HepG2 (cell line): ENCODE results near the gene RAB33B. TPM values are rescaled to one million over a fixed set of nuclear protein-coding genes. Genes with fewer than 3 reads are reported as not detected.

Experiments
- ATF7-NPFF ChIP-seq: sonication (generic); formaldehyde crosslinking; IDR thresholded peaks from 2 replicates; pipeline ENCODE4 v1.8.1; 2023; ENCODE audit warnings: mild to moderate bottlenecking, low read depth, missing genetic modification reagents, moderate library complexity
- GATAD2A ChIP-seq: IDR thresholded peaks from 2 replicates; pipeline ENCODE4 v1.6.1; 2016
- IRX3 ChIP-seq: sonication (generic); formaldehyde crosslinking; IDR thresholded peaks from 2 replicates; pipeline ENCODE4 v1.8.1; 2023; ENCODE audit warnings: mild to moderate bottlenecking, low read depth, missing genetic modification reagents, borderline replicate concordance
- ZNF34 ChIP-seq: sonication (generic); formaldehyde crosslinking; IDR thresholded peaks from 2 replicates; pipeline ENCODE4 v1.4.0; 2020; ENCODE audit warnings: mild to moderate bottlenecking, missing genetic modification reagents, borderline replicate concordance
- polyA plus RNA-seq, 8 experiments: library from polyadenylated mRNA; depleted of rRNA in 3 of 8; stranded (reverse) in 7 of 8; unstranded in 1 of 8; fragments of >200 nt; fragmentation: Illumina TruSeq in 4 of 8; extraction: Trizol in 4 of 8; gene quantifications; 2 replicates each; pipeline versions ENCODE4 v1.2.1 to v1.2.3, GENCODE V29; 2011 to 2016; ENCODE audit warnings: low read depth in 4 of 8, missing spikeins in 1 of 8, mixed read lengths in 1 of 8; ENCODE audit not compliant: insufficient read depth in 1 of 8
- total RNA-seq, 5 experiments: library from RNA; depleted of rRNA; stranded (reverse); fragments of >200 nt; fragmentation: Illumina TruSeq; extraction: Trizol; gene quantifications; 2 replicates each; pipeline ENCODE4 v1.2.3, GENCODE V29; 2016; ENCODE audit warnings: low read depth in 1 of 5
- TF ChIP-seq, protein P1 (sequence below): sonication (generic); formaldehyde crosslinking; IDR thresholded peaks from 2 replicates; pipeline ENCODE4 v1.5.0; 2020; ENCODE audit warnings: mild to moderate bottlenecking, missing genetic modification reagents, borderline replicate concordance
- TF ChIP-seq, protein P2 (sequence below): sonication (generic); formaldehyde crosslinking; IDR thresholded peaks from 2 replicates; pipeline ENCODE4 v1.5.0; 2020; ENCODE audit warnings: missing genetic modification reagents
- TF ChIP-seq, protein P3 (sequence below): sonication (generic); formaldehyde crosslinking; IDR thresholded peaks from 2 replicates; pipeline ENCODE4 v1.4.0; 2020; ENCODE audit warnings: missing genetic modification reagents, borderline replicate concordance
- TF ChIP-seq, protein P4 (sequence below): sonication (generic); formaldehyde crosslinking; conservative IDR thresholded peaks from 2 replicates; pipeline ENCODE4 v1.4.0; 2020; ENCODE audit warnings: mild to moderate bottlenecking, missing genetic modification reagents, moderate library complexity
- TF ChIP-seq, protein P5 (sequence below), 2 experiments: fragments of 450-650 bp in 1 of 2; sonication (generic) in 1 of 2; formaldehyde crosslinking; IDR thresholded peaks; 2 replicates each; pipeline versions ENCODE4 v1.5.0 to v1.8.0; 2020 to 2022; ENCODE audit warnings: mild to moderate bottlenecking in 1 of 2, missing genetic modification reagents in 1 of 2
- TF ChIP-seq, protein P6 (sequence below): sonication (generic); formaldehyde crosslinking; IDR thresholded peaks from 2 replicates; pipeline ENCODE4 v1.8.0; 2022; ENCODE audit warnings: mild to moderate bottlenecking, missing genetic modification reagents, moderate library complexity

Gene RAB33B
- total and polyA plus RNA-seq, 2 of the 13 experiments (the other 11 are each of a cell fraction or from before 2014, with no cell fraction given), result 7.6 to 8.1 TPM

DNA sequence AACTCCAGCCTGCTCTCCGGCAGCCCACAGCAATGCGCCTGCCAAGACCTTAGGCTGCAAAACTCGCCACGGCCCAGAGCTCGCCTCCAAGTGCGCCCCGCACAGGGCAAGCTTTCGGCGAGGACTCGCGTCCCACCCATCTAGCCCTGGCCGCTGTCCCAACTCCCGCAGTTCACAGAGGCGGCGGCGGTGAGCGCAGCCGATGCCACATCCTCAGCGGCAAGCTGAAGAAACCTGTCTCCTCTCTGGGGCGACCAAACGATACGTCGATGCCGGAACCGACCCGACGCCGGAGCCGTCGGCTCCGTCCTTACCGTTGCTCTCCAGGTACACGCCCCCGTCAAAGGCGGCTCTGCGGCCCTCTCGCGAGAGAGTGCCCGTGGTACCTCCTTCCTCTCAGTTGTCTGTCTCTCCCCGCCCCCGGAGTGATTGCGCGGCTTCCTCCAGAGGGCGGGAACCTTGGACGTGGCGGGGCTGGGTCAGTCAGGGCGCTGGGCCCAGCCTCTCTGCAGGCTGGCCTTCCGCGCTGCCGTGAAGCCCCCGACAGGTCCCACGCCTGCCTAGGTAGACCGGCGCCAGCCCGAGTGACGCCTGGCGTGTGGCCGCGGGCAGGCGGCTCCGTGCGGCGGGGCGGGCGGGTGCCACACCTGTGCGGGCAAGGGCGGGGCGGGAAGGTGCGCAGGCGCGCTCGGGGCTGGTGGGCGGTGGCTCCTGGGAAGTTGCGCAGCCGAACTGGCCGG is 380 bp upstream of the RAB33B start (continued):
- TF ChIP-seq, protein P1, sequence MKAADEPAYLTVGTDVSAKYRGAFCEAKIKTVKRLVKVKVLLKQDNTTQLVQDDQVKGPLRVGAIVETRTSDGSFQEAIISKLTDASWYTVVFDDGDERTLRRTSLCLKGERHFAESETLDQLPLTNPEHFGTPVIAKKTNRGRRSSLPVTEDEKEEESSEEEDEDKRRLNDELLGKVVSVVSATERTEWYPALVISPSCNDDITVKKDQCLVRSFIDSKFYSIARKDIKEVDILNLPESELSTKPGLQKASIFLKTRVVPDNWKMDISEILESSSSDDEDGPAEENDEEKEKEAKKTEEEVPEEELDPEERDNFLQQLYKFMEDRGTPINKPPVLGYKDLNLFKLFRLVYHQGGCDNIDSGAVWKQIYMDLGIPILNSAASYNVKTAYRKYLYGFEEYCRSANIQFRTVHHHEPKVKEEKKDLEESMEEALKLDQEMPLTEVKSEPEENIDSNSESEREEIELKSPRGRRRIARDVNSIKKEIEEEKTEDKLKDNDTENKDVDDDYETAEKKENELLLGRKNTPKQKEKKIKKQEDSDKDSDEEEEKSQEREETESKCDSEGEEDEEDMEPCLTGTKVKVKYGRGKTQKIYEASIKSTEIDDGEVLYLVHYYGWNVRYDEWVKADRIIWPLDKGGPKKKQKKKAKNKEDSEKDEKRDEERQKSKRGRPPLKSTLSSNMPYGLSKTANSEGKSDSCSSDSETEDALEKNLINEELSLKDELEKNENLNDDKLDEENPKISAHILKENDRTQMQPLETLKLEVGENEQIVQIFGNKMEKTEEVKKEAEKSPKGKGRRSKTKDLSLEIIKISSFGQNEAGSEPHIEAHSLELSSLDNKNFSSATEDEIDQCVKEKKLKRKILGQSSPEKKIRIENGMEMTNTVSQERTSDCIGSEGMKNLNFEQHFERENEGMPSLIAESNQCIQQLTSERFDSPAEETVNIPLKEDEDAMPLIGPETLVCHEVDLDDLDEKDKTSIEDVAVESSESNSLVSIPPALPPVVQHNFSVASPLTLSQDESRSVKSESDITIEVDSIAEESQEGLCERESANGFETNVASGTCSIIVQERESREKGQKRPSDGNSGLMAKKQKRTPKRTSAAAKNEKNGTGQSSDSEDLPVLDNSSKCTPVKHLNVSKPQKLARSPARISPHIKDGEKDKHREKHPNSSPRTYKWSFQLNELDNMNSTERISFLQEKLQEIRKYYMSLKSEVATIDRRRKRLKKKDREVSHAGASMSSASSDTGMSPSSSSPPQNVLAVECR (CRISPR knock-in tag), result peak; percentile 88
- TF ChIP-seq, protein P2, sequence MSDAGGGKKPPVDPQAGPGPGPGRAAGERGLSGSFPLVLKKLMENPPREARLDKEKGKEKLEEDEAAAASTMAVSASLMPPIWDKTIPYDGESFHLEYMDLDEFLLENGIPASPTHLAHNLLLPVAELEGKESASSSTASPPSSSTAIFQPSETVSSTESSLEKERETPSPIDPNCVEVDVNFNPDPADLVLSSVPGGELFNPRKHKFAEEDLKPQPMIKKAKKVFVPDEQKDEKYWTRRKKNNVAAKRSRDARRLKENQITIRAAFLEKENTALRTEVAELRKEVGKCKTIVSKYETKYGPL (CRISPR knock-in tag), result peak; percentile 14; the same call in 1 of the 2 replicates
- TF ChIP-seq IRX3 (peak; percentile 79; the same call in 1 of the 2 replicates), ATF7-NPFF (CRISPR knock-in tag) (no peak), GATAD2A (CRISPR knock-in tag) (peak; percentile 26; the same call in 1 of the 2 replicates), ZNF34 (CRISPR knock-in tag) (no peak)
- TF ChIP-seq, protein P3, sequence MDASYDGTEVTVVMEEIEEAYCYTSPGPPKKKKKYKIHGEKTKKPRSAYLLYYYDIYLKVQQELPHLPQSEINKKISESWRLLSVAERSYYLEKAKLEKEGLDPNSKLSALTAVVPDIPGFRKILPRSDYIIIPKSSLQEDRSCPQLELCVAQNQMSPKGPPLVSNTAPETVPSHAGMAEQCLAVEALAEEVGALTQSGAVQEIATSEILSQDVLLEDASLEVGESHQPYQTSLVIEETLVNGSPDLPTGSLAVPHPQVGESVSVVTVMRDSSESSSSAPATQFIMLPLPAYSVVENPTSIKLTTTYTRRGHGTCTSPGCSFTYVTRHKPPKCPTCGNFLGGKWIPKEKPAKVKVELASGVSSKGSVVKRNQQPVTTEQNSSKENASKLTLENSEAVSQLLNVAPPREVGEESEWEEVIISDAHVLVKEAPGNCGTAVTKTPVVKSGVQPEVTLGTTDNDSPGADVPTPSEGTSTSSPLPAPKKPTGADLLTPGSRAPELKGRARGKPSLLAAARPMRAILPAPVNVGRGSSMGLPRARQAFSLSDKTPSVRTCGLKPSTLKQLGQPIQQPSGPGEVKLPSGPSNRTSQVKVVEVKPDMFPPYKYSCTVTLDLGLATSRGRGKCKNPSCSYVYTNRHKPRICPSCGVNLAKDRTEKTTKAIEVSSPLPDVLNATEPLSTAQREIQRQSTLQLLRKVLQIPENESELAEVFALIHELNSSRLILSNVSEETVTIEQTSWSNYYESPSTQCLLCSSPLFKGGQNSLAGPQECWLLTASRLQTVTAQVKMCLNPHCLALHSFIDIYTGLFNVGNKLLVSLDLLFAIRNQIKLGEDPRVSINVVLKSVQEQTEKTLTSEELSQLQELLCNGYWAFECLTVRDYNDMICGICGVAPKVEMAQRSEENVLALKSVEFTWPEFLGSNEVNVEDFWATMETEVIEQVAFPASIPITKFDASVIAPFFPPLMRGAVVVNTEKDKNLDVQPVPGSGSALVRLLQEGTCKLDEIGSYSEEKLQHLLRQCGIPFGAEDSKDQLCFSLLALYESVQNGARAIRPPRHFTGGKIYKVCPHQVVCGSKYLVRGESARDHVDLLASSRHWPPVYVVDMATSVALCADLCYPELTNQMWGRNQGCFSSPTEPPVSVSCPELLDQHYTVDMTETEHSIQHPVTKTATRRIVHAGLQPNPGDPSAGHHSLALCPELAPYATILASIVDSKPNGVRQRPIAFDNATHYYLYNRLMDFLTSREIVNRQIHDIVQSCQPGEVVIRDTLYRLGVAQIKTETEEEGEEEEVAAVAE (CRISPR knock-in tag), result peak; percentile 19; the same call in 1 of the 2 replicates
- TF ChIP-seq, protein P4, sequence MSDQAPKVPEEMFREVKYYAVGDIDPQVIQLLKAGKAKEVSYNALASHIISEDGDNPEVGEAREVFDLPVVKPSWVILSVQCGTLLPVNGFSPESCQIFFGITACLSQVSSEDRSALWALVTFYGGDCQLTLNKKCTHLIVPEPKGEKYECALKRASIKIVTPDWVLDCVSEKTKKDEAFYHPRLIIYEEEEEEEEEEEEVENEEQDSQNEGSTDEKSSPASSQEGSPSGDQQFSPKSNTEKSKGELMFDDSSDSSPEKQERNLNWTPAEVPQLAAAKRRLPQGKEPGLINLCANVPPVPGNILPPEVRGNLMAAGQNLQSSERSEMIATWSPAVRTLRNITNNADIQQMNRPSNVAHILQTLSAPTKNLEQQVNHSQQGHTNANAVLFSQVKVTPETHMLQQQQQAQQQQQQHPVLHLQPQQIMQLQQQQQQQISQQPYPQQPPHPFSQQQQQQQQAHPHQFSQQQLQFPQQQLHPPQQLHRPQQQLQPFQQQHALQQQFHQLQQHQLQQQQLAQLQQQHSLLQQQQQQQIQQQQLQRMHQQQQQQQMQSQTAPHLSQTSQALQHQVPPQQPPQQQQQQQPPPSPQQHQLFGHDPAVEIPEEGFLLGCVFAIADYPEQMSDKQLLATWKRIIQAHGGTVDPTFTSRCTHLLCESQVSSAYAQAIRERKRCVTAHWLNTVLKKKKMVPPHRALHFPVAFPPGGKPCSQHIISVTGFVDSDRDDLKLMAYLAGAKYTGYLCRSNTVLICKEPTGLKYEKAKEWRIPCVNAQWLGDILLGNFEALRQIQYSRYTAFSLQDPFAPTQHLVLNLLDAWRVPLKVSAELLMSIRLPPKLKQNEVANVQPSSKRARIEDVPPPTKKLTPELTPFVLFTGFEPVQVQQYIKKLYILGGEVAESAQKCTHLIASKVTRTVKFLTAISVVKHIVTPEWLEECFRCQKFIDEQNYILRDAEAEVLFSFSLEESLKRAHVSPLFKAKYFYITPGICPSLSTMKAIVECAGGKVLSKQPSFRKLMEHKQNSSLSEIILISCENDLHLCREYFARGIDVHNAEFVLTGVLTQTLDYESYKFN (CRISPR knock-in tag), result peak; percentile 59
- TF ChIP-seq, protein P5, sequence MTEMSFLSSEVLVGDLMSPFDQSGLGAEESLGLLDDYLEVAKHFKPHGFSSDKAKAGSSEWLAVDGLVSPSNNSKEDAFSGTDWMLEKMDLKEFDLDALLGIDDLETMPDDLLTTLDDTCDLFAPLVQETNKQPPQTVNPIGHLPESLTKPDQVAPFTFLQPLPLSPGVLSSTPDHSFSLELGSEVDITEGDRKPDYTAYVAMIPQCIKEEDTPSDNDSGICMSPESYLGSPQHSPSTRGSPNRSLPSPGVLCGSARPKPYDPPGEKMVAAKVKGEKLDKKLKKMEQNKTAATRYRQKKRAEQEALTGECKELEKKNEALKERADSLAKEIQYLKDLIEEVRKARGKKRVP (CRISPR knock-in tag; IDR thresholded peaks at IDR 0.05), result peak in 1 of 2 experiments; percentile 74; a peak in 2 of 4 replicates
- TF ChIP-seq, protein P6, sequence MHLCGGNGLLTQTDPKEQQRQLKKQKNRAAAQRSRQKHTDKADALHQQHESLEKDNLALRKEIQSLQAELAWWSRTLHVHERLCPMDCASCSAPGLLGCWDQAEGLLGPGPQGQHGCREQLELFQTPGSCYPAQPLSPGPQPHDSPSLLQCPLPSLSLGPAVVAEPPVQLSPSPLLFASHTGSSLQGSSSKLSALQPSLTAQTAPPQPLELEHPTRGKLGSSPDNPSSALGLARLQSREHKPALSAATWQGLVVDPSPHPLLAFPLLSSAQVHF (CRISPR knock-in tag), result 0 out of 2 replicates have a peak, but pooled peaks have one; percentile 3
